HUES48 (cell line): ENCODE measurements around the gene P2RX7.

Source experiments
- H3K27ac ChIP-seq: one replicate; pipeline ENCODE4 v1.7.0; 2013; ENCODE audit warnings: low read depth, low read length, inconsistent platforms
- H3K27me3 ChIP-seq: 2 replicates; pipeline ENCODE4 v1.6.1; 2013; ENCODE audit warnings: mild to moderate bottlenecking, low read length; ENCODE audit not compliant: control insufficient read depth, insufficient read depth
- H3K36me3 ChIP-seq: 2 replicates; pipeline ENCODE4 v1.6.1; 2013; ENCODE audit warnings: low read length; ENCODE audit not compliant: control insufficient read depth, insufficient read depth
- H3K4me1 ChIP-seq: 2 replicates; pipeline ENCODE4 v1.6.1; 2013; ENCODE audit warnings: mild to moderate bottlenecking, low read length; ENCODE audit not compliant: control insufficient read depth, insufficient read depth
- H3K4me3 ChIP-seq: 2 replicates; pipeline ENCODE4 v1.5.1; 2013; ENCODE audit warnings: mild to moderate bottlenecking, low read depth, low read length
- H3K9ac ChIP-seq: 2 replicates; pipeline ENCODE4 v1.6.1; 2013; ENCODE audit warnings: mild to moderate bottlenecking, low read depth, low read length, moderate library complexity
- H3K9me3 ChIP-seq: 2 replicates; pipeline ENCODE4 v1.6.1; 2013; ENCODE audit warnings: low read length; ENCODE audit not compliant: control insufficient read depth, insufficient read depth

The P2RX7 gene

GRCh38 chr12:121175383-121176119 lies 42.9 kb downstream of the P2RX7 start:
- no peak overlapping the region for H3K4me3 ChIP-seq
- H3K9ac ChIP-seq, result no peak overlapping the region
- no peaks in the 10 kb centered on the region for H3K27me3 ChIP-seq
- no peaks in the 10 kb centered on the region for H3K36me3 ChIP-seq
- H3K27ac ChIP-seq, result no peak overlapping the region
- H3K9me3 ChIP-seq, result no peaks in the 10 kb centered on the region
- H3K4me1 ChIP-seq, result no peaks in the 10 kb centered on the region

- no peaks in the 10 kb centered on the region for H3K9me3 ChIP-seq
- H3K4me1 ChIP-seq, result no peaks in the 10 kb centered on the region
- H3K9ac ChIP-seq, result no peak overlapping the region
- no peaks in the 10 kb centered on the region for H3K27me3 ChIP-seq
- H3K36me3 ChIP-seq, result no peaks in the 10 kb centered on the region
- H3K27ac ChIP-seq, result no peak overlapping the region
- H3K4me3 ChIP-seq, result no peak overlapping the region
These were observed 44.3 kb downstream of the P2RX7 start for GRCh38 chr12:121176826-121177529.

GRCh38 chr12:121181181-121181580 lies 48.5 kb downstream of the P2RX7 start:
- H3K4me3 ChIP-seq, result no peak overlapping the region
- H3K27ac ChIP-seq, result no peak overlapping the region
- no peaks in the 10 kb centered on the region for H3K36me3 ChIP-seq
- H3K9ac ChIP-seq, result no peak overlapping the region
- no peaks in the 10 kb centered on the region for H3K9me3 ChIP-seq
- no peaks in the 10 kb centered on the region for H3K4me1 ChIP-seq
- H3K27me3 ChIP-seq, result no peaks in the 10 kb centered on the region

- no peaks in the 10 kb centered on the region for H3K9me3 ChIP-seq
- H3K27me3 ChIP-seq, result no peaks in the 10 kb centered on the region
- no peaks in the 10 kb centered on the region for H3K4me1 ChIP-seq
- H3K36me3 ChIP-seq, result no peaks in the 10 kb centered on the region
- no peak overlapping the region for H3K9ac ChIP-seq
- no peak overlapping the region for H3K27ac ChIP-seq
- no peak overlapping the region for H3K4me3 ChIP-seq
These were observed 49.7 kb downstream of the P2RX7 start for GRCh38 chr12:121182222-121182893.

- Histone ChIP-seq H3K36me3 (no peaks in the 10 kb centered on the region), H3K27ac (no peak overlapping the region)
These were observed 51.7 kb downstream of the P2RX7 start for GRCh38 chr12:121184425-121184824.

GRCh38 chr12:121184984-121185889 lies 52.6 kb downstream of the P2RX7 start:
- Histone ChIP-seq H3K27me3 (no peaks in the 10 kb centered on the region), H3K4me1 (no peaks in the 10 kb centered on the region), H3K27ac (no peak overlapping the region), H3K4me3 (no peak overlapping the region), H3K36me3 (no peaks in the 10 kb centered on the region), H3K9ac (no peak overlapping the region), H3K9me3 (no peaks in the 10 kb centered on the region)

More at GRCh38 chr12:121184425-121184824, 51.7 kb downstream of the P2RX7 start:
- Histone ChIP-seq H3K9ac (no peak overlapping the region), H3K27me3 (no peaks in the 10 kb centered on the region), H3K9me3 (no peaks in the 10 kb centered on the region), H3K4me1 (no peaks in the 10 kb centered on the region), H3K4me3 (no peak overlapping the region)

- Histone ChIP-seq H3K36me3 (no peaks in the 10 kb centered on the region), H3K4me1 (no peaks in the 10 kb centered on the region), H3K9ac (no peak overlapping the region), H3K27me3 (no peaks in the 10 kb centered on the region), H3K4me3 (no peak overlapping the region), H3K9me3 (no peaks in the 10 kb centered on the region), H3K27ac (no peak overlapping the region)
These were observed 54.1 kb downstream of the P2RX7 start for GRCh38 chr12:121186826-121187225.

- Histone ChIP-seq H3K27ac (no peak overlapping the region), H3K9me3 (no peaks in the 10 kb centered on the region), H3K27me3 (no peaks in the 10 kb centered on the region), H3K4me1 (no peaks in the 10 kb centered on the region), H3K9ac (no peak overlapping the region), H3K4me3 (no peak overlapping the region), H3K36me3 (no peaks in the 10 kb centered on the region)
These were observed 54.8 kb downstream of the P2RX7 start for GRCh38 chr12:121187501-121187900.

- Histone ChIP-seq H3K27ac (no peak overlapping the region), H3K4me1 (no peaks in the 10 kb centered on the region), H3K9ac (no peak overlapping the region), H3K4me3 (no peak overlapping the region), H3K9me3 (no peaks in the 10 kb centered on the region), H3K36me3 (no peaks in the 10 kb centered on the region), H3K27me3 (no peaks in the 10 kb centered on the region)
These were observed 55.6 kb downstream of the P2RX7 start for GRCh38 chr12:121188227-121188626.

GRCh38 chr12:121189131-121189530 lies 56.5 kb downstream of the P2RX7 start:
- Histone ChIP-seq H3K9me3 (no peaks in the 10 kb centered on the region), H3K36me3 (no peaks in the 10 kb centered on the region), H3K27ac (no peak overlapping the region), H3K9ac (no peak overlapping the region), H3K4me1 (no peaks in the 10 kb centered on the region), H3K27me3 (no peaks in the 10 kb centered on the region), H3K4me3 (no peak overlapping the region)
